GM11168 (cell line): Measurements from ENCODE around the gene MTHFR.

ENCODE experiments used
- in situ Hi-C: fragments of 300-500 bp; cut with MboI; formaldehyde crosslinking; loops from one replicate; pipeline ENCODE4 v1.12.0; 2022; ENCODE audit warnings: low sequenced_read_pairs; ENCODE audit not compliant: unreplicated experiment

The MTHFR gene

DNA sequence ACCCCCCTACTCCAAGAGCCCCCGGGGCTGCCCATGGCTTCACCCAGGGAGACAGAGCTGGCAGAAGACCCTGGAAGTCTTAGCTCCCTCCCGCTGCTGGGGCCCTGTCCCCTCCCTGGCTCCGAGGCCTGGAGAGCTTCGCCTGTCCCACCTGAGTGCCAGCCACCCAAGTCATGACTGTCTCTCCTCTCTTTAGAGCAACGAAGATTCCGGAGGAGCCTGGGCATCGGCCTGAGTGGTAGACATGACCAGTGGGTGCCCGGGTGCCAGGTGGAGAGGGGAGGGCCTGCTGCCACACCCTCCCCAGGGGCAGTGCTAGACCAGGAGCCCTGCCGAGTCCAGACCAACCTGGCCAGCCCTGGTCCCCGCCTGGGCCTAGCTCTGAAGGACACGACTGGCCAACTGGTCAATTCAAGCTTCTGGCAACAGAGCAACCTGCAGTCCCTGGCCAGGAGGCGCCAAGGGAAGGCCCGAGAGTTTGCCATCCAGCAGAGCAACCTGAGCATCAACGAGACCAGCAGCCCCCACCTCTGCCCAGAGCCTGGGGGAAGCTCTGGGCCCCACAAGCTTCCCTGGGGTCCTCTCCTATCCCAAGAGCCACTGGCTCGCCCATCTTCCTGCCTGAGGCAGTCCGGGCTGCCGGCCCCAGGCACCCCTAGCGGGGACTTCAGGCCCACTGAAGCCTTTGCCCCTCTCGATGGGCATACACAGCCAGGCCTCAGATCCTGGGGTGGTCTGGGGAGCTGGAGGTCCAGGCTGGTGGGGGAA, 39.9 kb downstream of the MTHFR start:
- in situ Hi-C loops: no loop called here

- in situ Hi-C loops: no loop called here
Measured at GRCh38 chr1:11764519-11764918, 41.2 kb downstream of the MTHFR start.

GRCh38 chr1:11764115-11764514, 41.6 kb downstream of the MTHFR start:
- in situ Hi-C loops: no loop called here

GRCh38 chr1:11761988-11762406, 43.8 kb downstream of the MTHFR start, which contains the start of gene C1orf167:
C1orf167 (plus strand) TSS chr1:11762193; CDS start chr1:11764401, 2,208 bp downstream.
- in situ Hi-C loops: no loop called here

- in situ Hi-C loops: no loop called here
Measured at GRCh38 chr1:11761285-11761684, 44.5 kb downstream of the MTHFR start.

DNA sequence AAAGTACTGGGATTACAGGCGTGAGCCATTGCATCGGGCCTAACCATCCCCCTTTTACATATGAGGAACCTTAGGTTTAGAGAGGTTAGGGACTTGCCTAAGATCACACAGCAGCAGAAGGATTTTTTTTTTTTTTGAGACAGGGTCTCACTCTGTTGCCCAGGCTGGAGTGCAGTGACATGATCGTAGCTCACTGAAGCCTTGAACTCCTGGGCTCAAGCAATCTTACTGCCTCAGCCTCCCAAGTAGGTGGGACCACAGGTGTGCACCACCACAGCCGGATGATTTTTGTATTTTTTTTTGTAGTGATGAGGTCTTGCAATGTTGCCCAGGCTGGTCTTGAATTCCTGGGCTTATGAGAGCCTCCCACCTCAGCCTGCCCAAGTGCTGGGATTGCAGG, 46.0 kb downstream of the MTHFR start:
- in situ Hi-C loops: no loop called here

DNA sequence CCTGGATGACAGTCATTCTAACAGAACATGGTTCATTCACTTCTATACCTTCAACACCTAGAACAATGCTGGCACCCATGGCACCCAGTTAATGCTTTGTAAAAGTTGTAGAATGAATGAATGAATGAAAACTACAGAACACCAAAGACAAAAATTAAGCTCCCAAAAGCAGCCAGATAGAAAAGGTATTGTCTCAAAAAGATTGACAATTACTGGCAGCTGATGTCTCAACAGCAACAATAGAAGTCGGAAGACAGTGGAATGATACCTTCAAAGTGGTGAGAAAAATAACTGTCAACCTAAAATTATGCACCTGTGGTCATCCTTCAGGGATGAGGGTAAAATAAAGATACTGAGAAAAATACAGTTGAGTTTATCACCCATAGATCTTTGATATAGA, 48.7 kb downstream of the MTHFR start:
- in situ Hi-C loops: no loop called here

- in situ Hi-C loops: no loop called here
Measured at GRCh38 chr1:11753555-11754208, 52.1 kb downstream of the MTHFR start.

- in situ Hi-C loops: no loop called here
Measured at GRCh38 chr1:11752359-11753088, 53.2 kb downstream of the MTHFR start.

GRCh38 chr1:11751087-11751486, 54.7 kb downstream of the MTHFR start:
- in situ Hi-C loops: no loop called here

DNA sequence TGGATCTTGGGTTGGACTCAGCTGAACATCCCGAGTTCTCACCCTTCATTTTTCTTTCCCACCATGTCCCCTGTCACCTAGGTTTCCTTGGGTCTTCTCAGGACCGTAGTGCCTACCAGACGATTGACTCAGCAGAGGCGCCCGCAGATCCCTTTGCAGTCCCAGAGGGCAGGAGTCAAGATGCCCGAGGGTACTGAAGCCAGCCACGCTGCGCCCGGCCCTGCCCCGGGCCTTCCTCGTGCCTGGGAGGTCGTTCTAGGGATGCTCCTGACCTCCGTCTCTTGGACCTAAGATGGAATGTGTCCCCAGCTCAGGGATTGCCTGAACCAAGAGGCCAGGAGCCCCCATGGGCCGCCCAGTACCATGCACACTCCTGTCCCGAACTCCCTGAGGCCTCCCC, 55.8 kb downstream of the MTHFR start:
- in situ Hi-C loops: no loop called here

- in situ Hi-C loops: no loop called here
Measured at GRCh38 chr1:11749203-11749689, 56.5 kb downstream of the MTHFR start.

DNA sequence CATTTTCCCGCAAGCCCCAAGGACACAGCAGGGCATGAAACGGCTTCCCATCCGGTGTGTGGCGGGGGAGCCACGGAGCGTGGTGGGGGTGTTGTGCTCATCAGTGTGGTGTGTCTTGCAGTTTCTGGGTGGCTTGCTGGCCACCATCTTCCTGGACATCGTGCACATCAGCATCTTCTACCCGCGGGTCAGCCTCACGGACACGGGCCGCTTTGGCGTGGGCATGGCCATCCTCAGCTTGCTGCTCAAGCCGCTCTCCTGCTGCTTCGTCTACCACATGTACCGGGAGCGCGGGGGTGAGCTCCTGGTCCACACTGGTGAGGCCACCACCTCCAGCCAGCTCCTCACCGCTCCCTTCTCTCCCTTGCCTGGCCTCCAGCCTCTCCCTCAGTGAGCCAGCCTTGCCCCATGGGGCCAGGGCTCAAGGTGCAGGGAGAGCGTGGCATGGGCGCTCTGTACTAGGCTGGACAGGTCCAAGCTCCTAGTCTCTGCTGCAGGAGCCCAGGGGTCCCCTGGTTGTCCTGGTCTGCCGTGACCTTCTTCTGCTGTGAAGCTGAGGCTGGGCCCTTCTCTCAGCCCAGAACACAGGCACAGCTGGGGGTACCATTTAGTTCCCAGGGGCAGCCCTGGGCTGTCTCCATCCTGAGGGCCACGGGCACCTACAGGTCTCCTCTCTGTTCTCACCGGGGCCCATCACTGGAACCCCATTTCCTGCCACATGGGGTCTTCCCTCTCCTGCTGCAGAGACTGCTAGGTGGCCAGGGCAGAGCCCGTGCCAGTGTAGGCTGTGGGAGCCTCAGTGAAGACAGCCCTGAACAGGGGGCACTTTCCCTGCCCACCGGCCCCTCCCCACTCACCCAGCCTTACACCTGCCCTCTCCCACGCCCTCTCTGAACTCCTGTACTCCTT, 57.2 kb downstream of the MTHFR start:
- in situ Hi-C loops: no loop called here

- in situ Hi-C loops: no loop called here
Measured at GRCh38 chr1:11746795-11747487, 58.8 kb downstream of the MTHFR start.

- in situ Hi-C loops: no loop called here
Measured at GRCh38 chr1:11746092-11746491, 59.7 kb downstream of the MTHFR start.

DNA sequence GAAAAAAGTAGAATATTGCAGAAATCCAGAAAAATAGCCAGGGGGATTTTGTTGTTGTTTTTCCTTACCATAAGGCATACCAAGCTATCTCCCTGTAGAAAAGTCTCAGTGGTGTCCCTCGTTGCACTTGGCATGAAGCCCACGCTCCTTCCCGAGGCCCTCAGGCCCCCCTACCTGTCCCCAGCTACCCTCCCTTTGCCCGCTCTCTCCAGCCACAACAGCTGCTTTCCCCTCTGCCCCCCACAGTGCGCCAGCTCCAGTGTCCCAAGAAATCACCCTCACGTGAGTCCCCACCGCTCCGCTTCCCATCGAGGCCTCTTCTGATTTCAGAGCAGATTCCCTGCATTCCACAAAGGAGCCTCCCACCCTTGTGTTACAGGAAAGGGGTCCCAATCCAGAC, 61.5 kb downstream of the MTHFR start:
- in situ Hi-C loops: no loop called here

- in situ Hi-C loops: no loop called here
Measured at GRCh38 chr1:11741919-11742558, 63.7 kb downstream of the MTHFR start.

GRCh38 chr1:11741482-11741881, 64.3 kb downstream of the MTHFR start:
- in situ Hi-C loops: no loop called here
